ENCODE results near the gene AUH. TPM values are rescaled to one million over a fixed set of nuclear protein-coding genes. Genes with fewer than 3 reads are reported as not detected.
"Not testable (repeated sequence)": the region's sequence is repeated elsewhere in the genome, so short reads cannot be mapped to it uniquely, and the experiment has no call there.

AUH gene
- total RNA-seq, 1 donor from 2014 or later = 9.8 TPM

DNA sequence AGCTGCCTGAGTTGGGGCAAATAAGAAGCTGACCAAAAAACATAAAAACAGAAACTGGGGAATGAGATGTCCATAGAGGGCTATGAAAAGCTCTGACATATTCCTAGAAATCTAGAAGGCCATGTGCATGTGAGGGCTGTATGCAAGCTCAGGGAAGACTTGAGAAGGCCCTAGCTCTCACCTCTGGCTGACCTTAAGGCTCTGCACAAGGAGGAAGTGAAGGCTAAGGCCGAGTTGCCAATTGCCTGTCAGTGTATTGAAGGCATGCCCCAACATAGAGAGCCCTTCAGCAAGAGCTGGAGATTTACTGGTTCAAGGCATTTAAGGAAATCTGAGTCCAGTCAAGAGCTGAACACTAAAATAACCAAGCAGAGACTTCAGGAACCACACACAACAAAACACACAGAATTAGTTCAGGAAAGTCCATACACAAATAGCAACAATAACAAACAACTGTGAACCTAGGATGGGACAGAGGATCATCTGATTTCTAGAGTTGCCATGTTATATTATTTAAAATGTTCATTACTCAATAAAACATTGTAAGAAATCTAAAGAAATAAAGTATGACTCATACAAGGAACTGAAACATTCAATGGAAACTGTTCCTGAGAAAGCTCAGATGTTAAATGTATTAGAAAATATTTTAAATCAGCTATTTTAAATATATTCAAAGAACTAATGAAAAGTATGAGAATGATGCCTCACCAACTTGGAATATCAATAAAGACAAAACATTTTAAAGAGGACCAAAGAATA, 161.8 kb downstream of the AUH start:
- H3K27ac ChIP-seq (ENCODE audit: low read depth, low read length) = no peak overlapping the region
- no peak for DNase-seq (ENCODE audit: low read depth)
- no peak overlapping the region for H3K4me3 Mint-ChIP-seq (ENCODE audit: unreplicated experiment)
- H3K36me3 Mint-ChIP-seq (ENCODE audit: low read depth, unreplicated experiment) = peaks cover 2% of the 10 kb centered on the region
- H3K27me3 ChIP-seq (ENCODE audit: insufficient read depth, low read length) = no peaks in the 10 kb centered on the region
- H3K4me1 Mint-ChIP-seq (ENCODE audit: low read depth, unreplicated experiment) = peaks cover 12% of the 10 kb centered on the region
- H3K79me2 ChIP-seq (ENCODE audit: insufficient read depth, low read length) = no peaks in the 10 kb centered on the region
- TF ChIP-seq EZH2 (IDR thresholded peaks at IDR 0.05; ENCODE audit: insufficient read depth, low read length) (no peak), CTCF (IDR thresholded peaks at IDR 0.05; ENCODE audit: insufficient read depth, low read depth, low read length) (no peak)
- no peak overlapping the region for H3K4me3 ChIP-seq (ENCODE audit: insufficient read depth, low read depth, low read length)
- no peak overlapping the region for H3K9ac ChIP-seq (ENCODE audit: low read length)
- peaks cover 10% of the 10 kb centered on the region for H3K9me3 Mint-ChIP-seq (ENCODE audit: unreplicated experiment)
- no peak for FAIRE-seq
- H2AFZ ChIP-seq (ENCODE audit: low read depth, low read length) = no peak overlapping the region
- no peak overlapping the region for H3K4me2 ChIP-seq (ENCODE audit: low read length)
- H3K27me3 Mint-ChIP-seq (ENCODE audit: low read depth, unreplicated experiment) = no peaks in the 10 kb centered on the region
- no peak overlapping the region for H3K27ac Mint-ChIP-seq (ENCODE audit: unreplicated experiment)
- H4K20me1 ChIP-seq (ENCODE audit: insufficient read depth, low read length) = no peaks in the 10 kb centered on the region
- peaks cover 5% of the 10 kb centered on the region for H3K4me1 ChIP-seq (ENCODE audit: insufficient read depth, low read length)
- H3K36me3 ChIP-seq (ENCODE audit: insufficient read depth, low read length) = no peaks in the 10 kb centered on the region
- H3K9me3 ChIP-seq (ENCODE audit: insufficient read depth, low read depth, low read length) = no peaks in the 10 kb centered on the region

DNA sequence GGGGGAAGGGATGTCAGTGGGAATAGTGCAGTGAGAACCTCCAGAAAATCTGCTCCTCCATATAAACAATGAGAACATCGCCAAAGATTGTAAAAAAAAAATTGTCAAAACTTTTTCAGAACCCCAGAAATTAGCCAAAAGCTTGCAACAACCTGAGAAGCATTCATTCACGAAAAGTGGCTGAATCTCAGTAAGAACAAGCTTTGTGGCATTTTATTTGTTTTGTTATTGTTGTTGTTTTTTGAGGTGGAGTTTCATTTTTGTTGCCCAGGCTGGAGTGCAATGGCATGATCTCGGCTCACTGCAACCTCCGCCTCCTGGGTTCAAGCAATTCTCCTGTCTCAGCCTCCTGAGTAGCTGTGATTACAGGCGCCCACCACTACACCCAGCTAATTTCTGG, 162.8 kb downstream of the AUH start:
- H3K4me1 ChIP-seq (ENCODE audit: insufficient read depth, low read length); H3K36me3 ChIP-seq (ENCODE audit: insufficient read depth, low read length); H3K27ac Mint-ChIP-seq (ENCODE audit: unreplicated experiment); H3K9me3 Mint-ChIP-seq (ENCODE audit: unreplicated experiment); DNase-seq (ENCODE audit: low read depth); H3K27ac ChIP-seq (ENCODE audit: low read depth, low read length); H4K20me1 ChIP-seq (ENCODE audit: insufficient read depth, low read length); H3K36me3 Mint-ChIP-seq (ENCODE audit: low read depth, unreplicated experiment); H3K27me3 ChIP-seq (ENCODE audit: insufficient read depth, low read length); H2AFZ ChIP-seq (ENCODE audit: low read depth, low read length); H3K9me3 ChIP-seq (ENCODE audit: insufficient read depth, low read depth, low read length); H3K4me3 Mint-ChIP-seq (ENCODE audit: unreplicated experiment); H3K4me2 ChIP-seq (ENCODE audit: low read length); H3K79me2 ChIP-seq (ENCODE audit: insufficient read depth, low read length); H3K9ac ChIP-seq (ENCODE audit: low read length); FAIRE-seq; H3K4me3 ChIP-seq (ENCODE audit: insufficient read depth, low read depth, low read length); H3K27me3 Mint-ChIP-seq (ENCODE audit: low read depth, unreplicated experiment): not testable (repeated sequence)
- peaks cover 14% of the 10 kb centered on the region for H3K4me1 Mint-ChIP-seq (ENCODE audit: low read depth, unreplicated experiment)

GRCh38 chr9:91198405-91198804, 163.3 kb downstream of the AUH start:
- H3K27ac ChIP-seq (ENCODE audit: low read depth, low read length) = no peak overlapping the region
- no peak for FAIRE-seq

More at GRCh38 chr9:91198405-91198804, 163.3 kb downstream of the AUH start:
- Histone ChIP-seq H3K4me3 (ENCODE audit: insufficient read depth, low read depth, low read length) (no peak overlapping the region), H3K79me2 (ENCODE audit: insufficient read depth, low read length) (no peaks in the 10 kb centered on the region), H3K4me1 (ENCODE audit: insufficient read depth, low read length) (peaks cover 13% of the 10 kb centered on the region), H3K9ac (ENCODE audit: low read length) (no peak overlapping the region), H3K36me3 (ENCODE audit: insufficient read depth, low read length) (no peaks in the 10 kb centered on the region), H3K27me3 (ENCODE audit: insufficient read depth, low read length) (no peaks in the 10 kb centered on the region), H2AFZ (ENCODE audit: low read depth, low read length) (no peak overlapping the region), H4K20me1 (ENCODE audit: insufficient read depth, low read length) (no peaks in the 10 kb centered on the region), H3K9me3 (ENCODE audit: insufficient read depth, low read depth, low read length) (no peaks in the 10 kb centered on the region), H3K4me2 (ENCODE audit: low read length) (no peak overlapping the region)
- TF ChIP-seq CTCF (IDR thresholded peaks at IDR 0.05; ENCODE audit: insufficient read depth, low read depth, low read length) (no peak), EZH2 (IDR thresholded peaks at IDR 0.05; ENCODE audit: insufficient read depth, low read length) (no peak)
- no peak for DNase-seq (ENCODE audit: low read depth)
- Mint-ChIP-seq H3K36me3 (ENCODE audit: low read depth, unreplicated experiment) (peaks cover 2% of the 10 kb centered on the region), H3K9me3 (ENCODE audit: unreplicated experiment) (peaks cover 10% of the 10 kb centered on the region), H3K27me3 (ENCODE audit: low read depth, unreplicated experiment) (no peaks in the 10 kb centered on the region), H3K4me3 (ENCODE audit: unreplicated experiment) (no peak overlapping the region), H3K4me1 (ENCODE audit: low read depth, unreplicated experiment) (peaks cover 14% of the 10 kb centered on the region), H3K27ac (ENCODE audit: unreplicated experiment) (no peak overlapping the region)
